Adrenal gland (tissue), 12 donors: Measurements from ENCODE around the gene BEST1. TPM values are rescaled to one million over a fixed set of nuclear protein-coding genes. Genes with fewer than 3 reads are reported as not detected.

Experiments
- DNase-seq, 7 donors: peaks; one replicate each; pipeline ENCODE4 v3.0.0-alpha.2; 2019 to 2020
- H3K27ac ChIP-seq, 5 donors: fragments of 200-600 bp; sonication (generic) in 4 of 5; 1 replicate in 3 of 5; 2 replicates in 2 of 5; pipeline versions ENCODE4 v1.5.1 to v1.8.0; 2016 to 2020; ENCODE audit warnings: mild to moderate bottlenecking in 1 of 5
- H3K27me3 ChIP-seq: fragments of 200-600 bp; 2 replicates; pipeline ENCODE4 v1.8.0; 2021
- H3K36me3 ChIP-seq, 2 donors: fragments of 200-600 bp; replicated peaks in 1 of 2; 1 replicate in 1 of 2; 2 replicates in 1 of 2; pipeline versions ENCODE4 v1.5.1 to v1.8.0; 2018 to 2022
- H3K4me1 ChIP-seq, 2 donors: fragments of 200-600 bp; replicated peaks in 1 of 2; 1 replicate in 1 of 2; 2 replicates in 1 of 2; pipeline versions ENCODE4 v1.5.1 to v1.8.0; 2018 to 2021
- H3K4me3 ChIP-seq, 4 donors: fragments of 200-600 bp; sonication (generic) in 3 of 4; one replicate each; pipeline ENCODE4 v1.5.1; 2016 to 2018
- H3K9me3 ChIP-seq, 3 donors: fragments of 200-600 bp; sonication (generic) in 1 of 3; replicated peaks in 1 of 3; 1 replicate in 2 of 3; 2 replicates in 1 of 3; pipeline versions ENCODE4 v1.5.1 to v1.8.0; 2016 to 2021
- CTCF ChIP-seq, 6 experiments: fragments of 450-650 bp in 4 of 6; fragments of 200-600 bp in 2 of 6; sonication (generic) in 1 of 6; IDR thresholded peaks; 1 replicate in 5 of 6; 2 replicates in 1 of 6; pipeline versions ENCODE4 v1.5.1 to v1.8.0; 2016 to 2021; ENCODE audit warnings: antibody characterized with exemption in 6 of 6, mild to moderate bottlenecking in 2 of 6, moderate library complexity in 1 of 6
- POLR2A ChIP-seq, 2 donors: fragments of 450-650 bp; IDR thresholded peaks; one replicate each; pipeline ENCODE4 v1.6.1; 2017; ENCODE audit warnings: antibody characterized with exemption in 2 of 2, mild to moderate bottlenecking in 2 of 2, moderate library complexity in 1 of 2
- WGBS, 4 donors: extraction: QIAGEN DNeasy Blood & Tissue Kit in 2 of 4; methylation state at CpG; one replicate each; pipeline versions ENCODE4 v1.1.5 to v1.1.7; 2013 to 2017; 5-methylcytosine and 5-hydroxymethylcytosine counted together
- intact Hi-C, 2 donors: fragments of 100-400 bp; cut with DNase I; formaldehyde crosslinking; loops; one replicate each; pipeline versions ENCODE4 v1.14.1 to v1.15.0; 2022 to 2023
- polyA plus RNA-seq, 3 donors: library from polyadenylated mRNA; stranded (reverse); fragments of 200-250 nt in 2 of 3; fragments of 350-450 nt in 1 of 3; fragmentation: Illumina TruSeq in 1 of 3; extraction: RNeasy Lipid Tissue Mini Kit (QIAGEN cat#74804) in 1 of 3; gene quantifications; one replicate each; pipeline ENCODE4 v1.2.3, GENCODE V29; 2013 to 2014
- total RNA-seq, 9 donors: library from RNA; depleted of rRNA in 4 of 9; stranded (reverse); fragments of >200 nt in 4 of 9; fragments of 120-200 nt in 1 of 9; fragmentation: NEBNext Ultra II Directional in 1 of 9; extraction: Animal tissue kit (Norgen Biotek cat#: 25700) in 1 of 9; gene quantifications; one replicate each; pipeline versions ENCODE4 v1.1.0 to v1.2.4, GENCODE V29; 2013 to 2023
- donor health status: healthy with polysubstance abuse.
- donor health status: Bipolar disorder and iron deficiency.
- donor health status: DM: yes; HTN: yes; CAD: no.
- donor health status: DM: no; HTN: no; CAD: no.
- donor health status: DM: no; HTN: no; CAD: no.
- donor health status: DM: yes; HTN: yes; CAD: no.

Gene BEST1
- total and polyA plus RNA-seq, 12 donors, result 0.44 to 6.8 (median 3.9) TPM

- peaks cover 0 to 39% of the 10 kb centered on the region in 2 donors for H3K36me3 ChIP-seq
- H3K9me3 ChIP-seq, result no peaks in the 10 kb centered on the region
- intact Hi-C loops, result no loop called here
- peaks cover 0 to 13% of the 10 kb centered on the region in 2 donors for H3K4me1 ChIP-seq
- DNase-seq, result no peak
- no peak overlapping the region for H3K27ac ChIP-seq
- WGBS, 4 donors, result 60 to 73% (median 71%) methylated on average over 8 to 19 of the region's 19 CpGs
- H3K4me3 ChIP-seq, result no peak overlapping the region
- no peak for TF ChIP-seq CTCF (IDR thresholded peaks at IDR 0.05)
- no peak for TF ChIP-seq POLR2A (IDR thresholded peaks at IDR 0.05)
- H3K27me3 ChIP-seq, result no peaks in the 10 kb centered on the region
Measured at GRCh38 chr11:61904539-61905048, 45.6 kb upstream of the BEST1 start.

- H3K4me3 ChIP-seq, result no peak overlapping the region
- peaks cover 0 to 19% of the 10 kb centered on the region in 2 donors for H3K4me1 ChIP-seq
- H3K36me3 ChIP-seq, result peaks cover 0 to 39% of the 10 kb centered on the region in 2 donors
- TF ChIP-seq CTCF (IDR thresholded peaks at IDR 0.05) (no peak), POLR2A (IDR thresholded peaks at IDR 0.05) (no peak)
- no peak overlapping the region for H3K27ac ChIP-seq
- 89 to 94% (median 92%) methylated on average over 12 to 13 of the region's 13 CpGs for WGBS, 4 donors
- intact Hi-C loops, result no loop called here
- no peaks in the 10 kb centered on the region for H3K27me3 ChIP-seq
- DNase-seq, result no peak
- no peaks in the 10 kb centered on the region for H3K9me3 ChIP-seq
Measured at GRCh38 chr11:61905067-61905696, 45.0 kb upstream of the BEST1 start.

GRCh38 chr11:61905801-61906521 lies 44.2 kb upstream of the BEST1 start:
- intact Hi-C loops, result no loop called here
- no peak for TF ChIP-seq CTCF (IDR thresholded peaks at IDR 0.05)
- no peak for TF ChIP-seq POLR2A (IDR thresholded peaks at IDR 0.05)
- Histone ChIP-seq H3K27me3 (no peaks in the 10 kb centered on the region), H3K9me3 (no peaks in the 10 kb centered on the region), H3K4me3 (no peak overlapping the region), H3K4me1 (peaks cover 0 to 25% of the 10 kb centered on the region in 2 donors), H3K36me3 (peaks cover 0 to 39% of the 10 kb centered on the region in 2 donors), H3K27ac (no peak overlapping the region)
- 85 to 95% (median 90%) methylated on average over 7 to 14 of the region's 14 CpGs for WGBS, 4 donors
- DNase-seq, result no peak

- Histone ChIP-seq H3K27me3 (no peaks in the 10 kb centered on the region), H3K9me3 (no peaks in the 10 kb centered on the region), H3K36me3 (peaks cover 0 to 35% of the 10 kb centered on the region in 2 donors), H3K4me1 (peaks cover 0 to 30% of the 10 kb centered on the region in 2 donors), H3K27ac (no peak overlapping the region), H3K4me3 (no peak overlapping the region)
- intact Hi-C loops, result no loop called here
- no peak for DNase-seq
- 84 to 93% (median 91%) methylated on average over 9 to 14 of the region's 14 CpGs for WGBS, 4 donors
- TF ChIP-seq POLR2A (IDR thresholded peaks at IDR 0.05) (no peak), CTCF (IDR thresholded peaks at IDR 0.05) (no peak)
Measured at GRCh38 chr11:61906522-61906909, 43.6 kb upstream of the BEST1 start.
